Ishikawa (cell line): ENCODE results near the gene ABCG2.

ENCODE experiments used
- CEBPB ChIP-seq: IDR thresholded peaks from 2 replicates; pipeline ENCODE4 v1.6.1; 2012
- CREB1 ChIP-seq: IDR thresholded peaks from 2 replicates; pipeline ENCODE4 v1.6.1; 2012; ENCODE audit warnings: low read depth
- EGR1 ChIP-seq: IDR thresholded peaks from 2 replicates; pipeline ENCODE4 v1.6.1; 2012
- EP300 ChIP-seq: IDR thresholded peaks from 2 replicates; pipeline ENCODE4 v1.6.1; 2012; ENCODE audit warnings: borderline replicate concordance
- FOXM1 ChIP-seq: IDR thresholded peaks from 2 replicates; pipeline ENCODE4 v1.6.1; 2012; ENCODE audit warnings: low read depth, borderline replicate concordance
- NFIC ChIP-seq: IDR thresholded peaks from 2 replicates; pipeline ENCODE4 v1.6.1; 2012
- RAD21 ChIP-seq: IDR thresholded peaks from 2 replicates; pipeline ENCODE4 v1.6.1; 2012; ENCODE audit warnings: low read depth
- TAF1 ChIP-seq: IDR thresholded peaks from 2 replicates; pipeline ENCODE4 v1.6.1; 2012; ENCODE audit warnings: low read depth, mild to moderate bottlenecking
- TCF12 ChIP-seq: IDR thresholded peaks from 2 replicates; pipeline ENCODE4 v1.6.1; 2012; ENCODE audit warnings: low read depth
- TEAD4 ChIP-seq: IDR thresholded peaks from 2 replicates; pipeline ENCODE4 v1.6.1; 2012
- YY1 ChIP-seq: IDR thresholded peaks from 2 replicates; pipeline ENCODE4 v1.6.1; 2012; ENCODE audit warnings: low read depth
- ZBTB7A ChIP-seq: IDR thresholded peaks from 2 replicates; pipeline ENCODE4 v1.6.1; 2012; ENCODE audit warnings: low read depth
- TF ChIP-seq, protein P1 (sequence below): IDR thresholded peaks from 2 replicates; pipeline ENCODE4 v1.6.1; 2012; ENCODE audit warnings: low read depth, mild to moderate bottlenecking
- TF ChIP-seq, protein P2 (sequence below): IDR thresholded peaks from 2 replicates; pipeline ENCODE4 v1.6.1; 2012
- TF ChIP-seq, protein P3 (sequence below): IDR thresholded peaks from 2 replicates; pipeline ENCODE4 v1.6.1; 2012

The ABCG2 gene

DNA sequence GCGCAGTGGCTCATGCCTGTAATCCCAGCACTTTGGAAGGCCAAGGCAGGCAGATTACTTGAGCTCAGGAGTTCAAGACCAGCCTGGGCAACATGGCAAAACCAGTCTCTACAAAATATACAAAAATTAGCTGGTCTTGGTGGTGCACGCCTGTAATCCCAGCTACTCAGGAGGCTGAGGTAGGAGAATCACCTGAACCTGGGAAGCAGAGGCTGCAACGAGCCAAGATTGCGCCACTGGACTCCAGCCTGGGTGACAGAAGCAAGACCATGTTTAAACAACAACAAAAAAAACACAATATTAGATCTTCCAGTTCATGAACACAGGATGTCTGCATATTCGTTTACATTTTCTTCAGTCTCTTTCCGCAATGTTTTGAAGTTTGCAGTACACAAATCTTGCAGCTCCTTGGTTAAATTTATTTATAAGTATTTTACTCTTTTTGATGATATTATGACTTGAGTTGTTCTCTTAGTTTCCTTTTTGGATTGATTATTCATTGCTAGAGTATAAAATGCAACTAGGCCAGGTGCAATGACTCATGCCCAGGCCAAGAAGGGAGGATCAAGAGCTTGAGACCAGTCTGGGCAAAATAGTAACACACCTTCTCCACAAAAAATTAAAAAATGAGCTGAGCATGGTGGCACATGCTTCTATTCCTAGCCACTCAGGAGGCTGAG, 30.4 kb upstream of the ABCG2 start:
- TF ChIP-seq RAD21: no peak
- no peak for TF ChIP-seq TCF12
- TF ChIP-seq ZBTB7A: no peak
- TF ChIP-seq CEBPB: no peak
- no peak for TF ChIP-seq CREB1
- TF ChIP-seq TEAD4: no peak
- no peak for TF ChIP-seq FOXM1
- TF ChIP-seq, protein P1, sequence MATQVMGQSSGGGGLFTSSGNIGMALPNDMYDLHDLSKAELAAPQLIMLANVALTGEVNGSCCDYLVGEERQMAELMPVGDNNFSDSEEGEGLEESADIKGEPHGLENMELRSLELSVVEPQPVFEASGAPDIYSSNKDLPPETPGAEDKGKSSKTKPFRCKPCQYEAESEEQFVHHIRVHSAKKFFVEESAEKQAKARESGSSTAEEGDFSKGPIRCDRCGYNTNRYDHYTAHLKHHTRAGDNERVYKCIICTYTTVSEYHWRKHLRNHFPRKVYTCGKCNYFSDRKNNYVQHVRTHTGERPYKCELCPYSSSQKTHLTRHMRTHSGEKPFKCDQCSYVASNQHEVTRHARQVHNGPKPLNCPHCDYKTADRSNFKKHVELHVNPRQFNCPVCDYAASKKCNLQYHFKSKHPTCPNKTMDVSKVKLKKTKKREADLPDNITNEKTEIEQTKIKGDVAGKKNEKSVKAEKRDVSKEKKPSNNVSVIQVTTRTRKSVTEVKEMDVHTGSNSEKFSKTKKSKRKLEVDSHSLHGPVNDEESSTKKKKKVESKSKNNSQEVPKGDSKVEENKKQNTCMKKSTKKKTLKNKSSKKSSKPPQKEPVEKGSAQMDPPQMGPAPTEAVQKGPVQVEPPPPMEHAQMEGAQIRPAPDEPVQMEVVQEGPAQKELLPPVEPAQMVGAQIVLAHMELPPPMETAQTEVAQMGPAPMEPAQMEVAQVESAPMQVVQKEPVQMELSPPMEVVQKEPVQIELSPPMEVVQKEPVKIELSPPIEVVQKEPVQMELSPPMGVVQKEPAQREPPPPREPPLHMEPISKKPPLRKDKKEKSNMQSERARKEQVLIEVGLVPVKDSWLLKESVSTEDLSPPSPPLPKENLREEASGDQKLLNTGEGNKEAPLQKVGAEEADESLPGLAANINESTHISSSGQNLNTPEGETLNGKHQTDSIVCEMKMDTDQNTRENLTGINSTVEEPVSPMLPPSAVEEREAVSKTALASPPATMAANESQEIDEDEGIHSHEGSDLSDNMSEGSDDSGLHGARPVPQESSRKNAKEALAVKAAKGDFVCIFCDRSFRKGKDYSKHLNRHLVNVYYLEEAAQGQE: no peak
- TF ChIP-seq, protein P2, sequence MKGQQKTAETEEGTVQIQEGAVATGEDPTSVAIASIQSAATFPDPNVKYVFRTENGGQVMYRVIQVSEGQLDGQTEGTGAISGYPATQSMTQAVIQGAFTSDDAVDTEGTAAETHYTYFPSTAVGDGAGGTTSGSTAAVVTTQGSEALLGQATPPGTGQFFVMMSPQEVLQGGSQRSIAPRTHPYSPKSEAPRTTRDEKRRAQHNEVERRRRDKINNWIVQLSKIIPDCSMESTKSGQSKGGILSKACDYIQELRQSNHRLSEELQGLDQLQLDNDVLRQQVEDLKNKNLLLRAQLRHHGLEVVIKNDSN: no peak

DNA sequence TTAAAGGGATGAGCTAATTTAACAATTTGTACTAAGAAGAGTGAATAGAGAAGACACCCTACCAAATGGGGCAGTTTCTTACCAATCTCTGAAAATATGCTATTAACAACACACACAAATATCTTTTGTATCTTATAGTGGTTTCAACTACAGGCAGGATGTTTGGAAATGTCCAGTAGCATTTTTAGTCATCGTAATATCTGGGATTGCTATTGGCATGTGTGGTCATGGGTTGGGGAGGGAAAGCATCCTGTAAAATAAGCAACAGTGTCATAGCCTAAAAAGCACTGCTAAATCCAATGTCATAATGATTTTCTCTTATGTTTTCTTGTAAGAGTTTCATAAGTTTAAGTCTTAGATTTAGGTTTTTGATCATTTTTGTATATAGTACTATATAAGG, 29.3 kb upstream of the ABCG2 start:
- no peak for TF ChIP-seq EP300
- TF ChIP-seq TAF1: no peak
- no peak for TF ChIP-seq TEAD4
- no peak for TF ChIP-seq EGR1
- TF ChIP-seq YY1: no peak
- TF ChIP-seq RAD21: no peak
- TF ChIP-seq FOXM1: no peak
- TF ChIP-seq, protein P2: no peak
- TF ChIP-seq CREB1: no peak
- TF ChIP-seq ZBTB7A: no peak
- TF ChIP-seq TCF12: no peak
- TF ChIP-seq, protein P1: no peak
- TF ChIP-seq, protein P3, sequence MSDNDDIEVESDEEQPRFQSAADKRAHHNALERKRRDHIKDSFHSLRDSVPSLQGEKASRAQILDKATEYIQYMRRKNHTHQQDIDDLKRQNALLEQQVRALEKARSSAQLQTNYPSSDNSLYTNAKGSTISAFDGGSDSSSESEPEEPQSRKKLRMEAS: no peak

DNA sequence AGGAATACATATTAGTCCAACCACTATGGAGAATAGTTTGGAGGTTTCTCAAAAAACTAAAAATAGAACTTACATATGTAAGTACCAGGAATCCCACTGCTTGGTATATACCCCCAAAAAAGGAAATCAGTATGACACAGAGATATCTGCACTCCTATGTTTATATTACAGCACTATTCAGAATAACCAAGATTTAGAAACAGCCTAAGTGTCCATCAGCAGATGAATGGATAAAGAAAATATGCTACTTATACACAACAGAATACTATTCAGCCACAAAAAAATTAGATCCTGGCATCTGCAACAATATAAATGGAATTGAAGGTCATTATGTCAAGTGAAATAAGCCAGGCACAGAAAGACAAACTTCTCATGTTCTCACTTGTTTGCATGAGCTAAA, 27.5 kb upstream of the ABCG2 start:
- TF ChIP-seq ZBTB7A (no peak), NFIC (no peak), TCF12 (no peak), CREB1 (no peak), YY1 (no peak)

DNA sequence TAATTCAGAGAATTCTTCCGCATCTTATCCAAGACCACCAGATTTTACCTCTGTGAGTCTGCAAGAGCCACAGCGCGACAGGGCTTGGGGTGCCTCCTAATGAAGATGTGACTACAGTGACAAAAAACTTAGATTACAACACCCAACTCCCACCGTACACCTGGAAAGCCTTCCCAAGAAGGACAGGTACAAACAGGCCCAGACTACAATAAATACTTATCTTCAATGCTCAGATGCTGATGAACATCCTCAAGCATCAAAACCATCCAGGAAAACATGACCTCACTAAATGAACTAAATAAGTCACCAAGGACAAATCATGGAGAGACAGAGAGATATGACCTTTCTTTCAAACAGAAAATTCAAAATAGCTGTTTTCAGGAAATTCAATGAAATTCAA, 20.8 kb upstream of the ABCG2 start:
- no peak for TF ChIP-seq CEBPB

DNA sequence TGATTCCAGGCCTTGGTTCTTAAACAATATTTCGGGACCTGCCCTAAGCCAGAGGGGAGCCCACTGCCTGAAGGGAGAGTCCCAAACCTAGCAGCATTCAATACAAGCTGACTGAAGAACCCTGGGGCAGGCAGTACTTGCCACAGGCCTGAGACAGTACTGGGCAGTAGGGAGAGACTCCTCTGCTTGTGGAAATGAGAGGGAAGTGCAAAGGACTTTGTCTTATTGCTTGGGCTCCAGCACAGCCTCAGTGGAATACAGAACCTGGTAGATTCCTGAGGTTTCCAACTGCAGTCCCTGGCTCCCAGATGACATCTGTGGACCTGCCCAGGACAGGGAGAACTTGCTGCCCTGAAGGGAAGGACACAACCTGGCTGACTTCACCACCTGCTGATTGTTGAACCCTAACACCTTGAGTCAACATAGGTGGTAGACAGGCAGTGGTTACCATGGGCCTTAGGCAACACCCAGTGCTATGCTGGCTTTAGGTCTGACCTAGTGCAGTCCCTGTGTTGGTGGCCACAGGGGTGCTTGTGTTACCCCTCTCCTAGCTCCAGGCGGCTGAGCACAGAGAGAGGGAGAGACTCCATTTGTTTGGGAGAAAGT, 20.3 kb upstream of the ABCG2 start:
- TF ChIP-seq TCF12: no peak
- no peak for TF ChIP-seq EP300
- TF ChIP-seq TEAD4: no peak
- TF ChIP-seq, protein P1: no peak
- TF ChIP-seq CEBPB: no peak
- TF ChIP-seq ZBTB7A: no peak
- TF ChIP-seq YY1: no peak
- no peak for TF ChIP-seq TAF1
- no peak for TF ChIP-seq RAD21
- TF ChIP-seq NFIC: no peak
- TF ChIP-seq CREB1: no peak
- TF ChIP-seq, protein P3: no peak
- TF ChIP-seq, protein P2: no peak
- TF ChIP-seq FOXM1: no peak
- TF ChIP-seq EGR1: no peak
